Activated naive CD4-positive, alpha-beta T cell treated with anti-CD3 and anti-CD28 coated beads for 36 hours (primary cell): ENCODE results near the gene EMILIN1. TPM values are rescaled to one million over a fixed set of nuclear protein-coding genes. Genes with fewer than 3 reads are reported as not detected.
A peak's percentile ranks its signal among the peaks of the same experiment; 100 is the strongest.

Experiments used
- CTCF ChIA-PET: fragments of 350-600 bp; sonication (Branson Sonifier 250); formaldehyde crosslinking; loops from one replicate; lab custom pipeline; 2021; ENCODE audit warnings: antibody characterized with exemption; lab: Charles Lee
- DNase-seq: peaks from one replicate; pipeline ENCODE4 v3.0.0-alpha.2; 2020
- H3K27ac Mint-ChIP-seq: one replicate; pipeline ENCODE4 v1.8.0; 2021; ENCODE audit warnings: mild to moderate bottlenecking, mixed read lengths
- H3K27me3 Mint-ChIP-seq: one replicate; pipeline ENCODE4 v1.8.0; 2021; ENCODE audit warnings: low read depth, mixed read lengths
- H3K36me3 Mint-ChIP-seq: one replicate; pipeline ENCODE4 v1.8.0; 2021; ENCODE audit warnings: low read depth, mixed read lengths
- H3K4me1 Mint-ChIP-seq: one replicate; pipeline ENCODE4 v1.8.0; 2021; ENCODE audit warnings: low read depth, mixed read lengths
- H3K4me3 Mint-ChIP-seq: one replicate; pipeline ENCODE4 v1.8.0; 2021; ENCODE audit warnings: mild to moderate bottlenecking, moderate library complexity, mixed read lengths
- H3K9me3 Mint-ChIP-seq: one replicate; pipeline ENCODE4 v1.8.0; 2021; ENCODE audit warnings: mixed read lengths
- intact Hi-C: fragments of 100-400 bp; cut with micrococcal nuclease; formaldehyde crosslinking; loops from one replicate; pipeline ENCODE4 v1.15.1; 2023
- total RNA-seq, 2 experiments: library from RNA; stranded (reverse); gene quantifications; one replicate each; pipeline ENCODE4 v1.2.3, GENCODE V29; 2021

Gene EMILIN1
- total RNA-seq, 2 experiments from 2014 or later = 0.15 to 0.29 TPM

DNA sequence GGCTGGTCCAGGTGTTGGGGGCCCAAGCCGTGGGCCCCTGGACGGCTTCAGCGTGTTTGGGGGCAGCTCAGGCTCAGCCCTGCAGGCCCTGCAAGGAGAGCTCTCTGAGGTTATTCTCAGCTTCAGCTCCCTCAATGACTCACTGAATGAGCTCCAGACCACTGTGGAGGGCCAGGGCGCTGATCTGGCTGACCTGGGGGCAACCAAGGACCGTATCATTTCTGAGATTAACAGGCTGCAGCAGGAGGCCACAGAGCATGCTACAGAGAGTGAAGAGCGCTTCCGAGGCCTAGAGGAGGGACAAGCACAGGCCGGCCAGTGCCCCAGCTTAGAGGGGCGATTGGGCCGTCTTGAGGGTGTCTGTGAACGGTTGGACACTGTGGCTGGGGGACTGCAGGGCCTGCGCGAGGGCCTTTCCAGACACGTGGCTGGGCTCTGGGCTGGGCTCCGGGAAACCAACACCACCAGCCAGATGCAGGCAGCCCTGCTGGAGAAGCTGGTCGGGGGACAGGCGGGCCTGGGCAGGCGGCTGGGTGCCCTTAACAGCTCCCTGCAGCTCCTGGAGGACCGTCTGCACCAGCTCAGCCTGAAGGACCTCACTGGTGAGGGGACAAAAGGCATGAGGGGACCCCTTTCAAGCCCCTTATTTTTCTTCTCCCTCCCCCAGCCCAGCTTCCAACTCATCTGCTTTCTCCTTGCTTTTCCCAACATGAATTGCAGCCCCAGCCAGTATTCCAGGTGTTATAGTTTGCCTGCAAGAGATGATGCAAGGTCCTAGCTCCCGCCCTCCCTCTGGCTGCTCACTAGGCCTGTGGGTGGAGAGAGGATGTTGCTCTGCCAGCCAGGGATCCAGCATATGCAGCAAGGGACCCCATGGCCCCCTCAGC, 5.2 kb downstream of the EMILIN1 start:
- Mint-ChIP-seq H3K27me3 (no peaks in the 10 kb centered on the region), H3K36me3 (peaks cover 2% of the 10 kb centered on the region), H3K9me3 (no peaks in the 10 kb centered on the region), H3K27ac (no peak overlapping the region), H3K4me3 (no peak overlapping the region), H3K4me1 (peaks cover 29% of the 10 kb centered on the region)
- intact Hi-C loops = no loop called here
- CTCF ChIA-PET = interaction anchor here (0.6 to 3.1 kb wide), 3 partner anchors 13 to 122 kb away, joined by 3 to 13 read pairs (median 3); partner anchors contain the start of gene OST4
- DNase-seq = no peak

DNA sequence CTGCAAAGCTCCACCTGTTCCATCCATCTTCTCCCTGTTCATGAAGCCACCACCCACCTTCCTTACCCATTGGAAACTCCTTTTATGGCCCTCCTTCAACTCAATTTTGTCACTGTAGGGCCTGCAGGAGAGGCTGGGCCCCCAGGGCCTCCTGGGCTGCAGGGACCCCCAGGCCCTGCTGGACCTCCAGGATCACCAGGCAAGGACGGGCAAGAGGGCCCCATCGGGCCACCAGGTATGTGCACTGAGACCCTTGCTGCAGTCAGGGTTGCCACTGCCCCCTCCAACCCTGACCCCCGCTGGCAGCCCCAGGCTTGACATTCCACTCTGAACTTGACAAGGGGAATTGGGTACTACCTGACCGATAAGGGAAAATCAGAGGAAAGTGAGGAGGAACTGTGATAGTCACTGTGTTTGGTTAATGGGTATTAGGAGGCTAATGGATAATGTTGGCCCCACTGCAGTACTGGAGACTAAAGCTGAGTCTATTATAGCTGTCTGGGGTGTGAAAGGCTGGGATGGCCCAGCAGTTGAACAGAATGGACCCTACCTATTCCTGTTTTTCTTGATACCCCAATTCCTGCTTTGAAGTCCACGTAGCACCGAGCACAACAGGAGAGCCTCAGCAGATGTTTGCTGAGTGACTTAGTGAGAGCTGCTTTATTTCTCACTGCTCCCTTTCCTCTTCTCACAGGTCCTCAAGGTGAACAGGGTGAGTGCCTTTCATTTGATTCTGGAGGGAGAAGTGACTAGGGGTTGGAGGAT, 6.1 kb downstream of the EMILIN1 start:
- intact Hi-C loops = loop anchor here (5.0 kb wide), 1 partner anchor 48 kb away; the partner anchor contains the start of gene PREB
- no peaks in the 10 kb centered on the region for H3K9me3 Mint-ChIP-seq
- H3K27me3 Mint-ChIP-seq = no peaks in the 10 kb centered on the region
- CTCF ChIA-PET = interaction anchor here (1.3 to 3.1 kb wide), 3 partner anchors 10 to 34 kb away, joined by 4 to 13 read pairs (median 5); partner anchors contain the start of gene OST4
- H3K4me1 Mint-ChIP-seq = peaks cover 31% of the 10 kb centered on the region
- no peak overlapping the region for H3K27ac Mint-ChIP-seq
- no peak overlapping the region for H3K4me3 Mint-ChIP-seq
- no peak for DNase-seq
- H3K36me3 Mint-ChIP-seq = peaks cover 2% of the 10 kb centered on the region

DNA sequence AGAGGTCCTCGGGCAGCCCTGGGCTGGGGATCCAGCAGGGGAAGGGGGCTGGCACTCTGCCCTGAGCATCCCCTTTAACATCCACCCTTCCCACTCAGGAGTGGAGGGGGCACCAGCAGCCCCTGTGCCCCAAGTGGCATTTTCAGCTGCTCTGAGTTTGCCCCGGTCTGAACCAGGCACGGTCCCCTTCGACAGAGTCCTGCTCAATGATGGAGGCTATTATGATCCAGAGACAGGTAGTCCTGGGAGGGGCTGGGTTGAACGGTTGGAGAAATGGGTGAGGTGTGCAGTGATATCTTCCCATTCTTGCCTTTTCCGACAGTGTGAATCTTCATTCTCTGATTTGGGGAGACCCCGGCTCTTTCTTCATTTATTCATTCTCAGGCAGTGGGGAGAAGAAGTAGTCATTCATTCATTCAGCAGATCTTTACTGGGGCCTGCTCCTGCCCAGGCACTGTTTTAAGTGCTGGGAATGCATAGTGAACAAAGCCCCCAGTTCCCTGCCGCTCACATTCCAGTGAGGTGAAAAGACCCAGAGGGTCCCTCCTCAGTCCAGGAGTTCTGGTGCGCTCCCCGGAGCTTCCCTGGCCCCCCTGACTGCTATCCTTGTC, 6.8 kb downstream of the EMILIN1 start:
- no peak for DNase-seq
- intact Hi-C loops = loop anchor here (5.0 kb wide), 1 partner anchor 47 kb away; the partner anchor contains the start of gene PREB
- peaks cover 35% of the 10 kb centered on the region for H3K4me1 Mint-ChIP-seq
- no peaks in the 10 kb centered on the region for H3K9me3 Mint-ChIP-seq
- CTCF ChIA-PET = interaction anchor here (1.3 to 3.1 kb wide), 3 partner anchors 11 to 35 kb away, joined by 4 to 13 read pairs (median 5); partner anchors contain the start of gene OST4
- peaks cover 2% of the 10 kb centered on the region for H3K36me3 Mint-ChIP-seq
- peak overlapping the region; percentile 81 for H3K4me3 Mint-ChIP-seq
- H3K27me3 Mint-ChIP-seq = no peaks in the 10 kb centered on the region
- no peak overlapping the region for H3K27ac Mint-ChIP-seq

DNA sequence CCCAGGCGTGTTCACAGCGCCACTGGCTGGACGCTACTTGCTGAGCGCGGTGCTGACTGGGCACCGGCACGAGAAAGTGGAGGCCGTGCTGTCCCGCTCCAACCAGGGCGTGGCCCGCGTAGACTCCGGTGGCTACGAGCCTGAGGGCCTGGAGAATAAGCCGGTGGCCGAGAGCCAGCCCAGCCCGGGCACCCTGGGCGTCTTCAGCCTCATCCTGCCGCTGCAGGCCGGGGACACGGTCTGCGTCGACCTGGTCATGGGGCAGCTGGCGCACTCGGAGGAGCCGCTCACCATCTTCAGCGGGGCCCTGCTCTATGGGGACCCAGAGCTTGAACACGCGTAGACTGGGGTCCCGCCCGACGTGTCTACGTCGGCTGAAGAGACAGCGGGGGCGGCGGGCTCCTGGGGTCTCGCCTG, 7.3 kb downstream of the EMILIN1 start:
- intact Hi-C loops = loop anchor here (1.0 to 5.0 kb wide), 10 partner anchors 14 to 404 kb away; partner anchors contain the start of genes ATRAID, CAD, EIF2B4 and IFT172
- Mint-ChIP-seq H3K36me3 (peaks cover 2% of the 10 kb centered on the region), H3K27ac (no peak overlapping the region), H3K27me3 (no peaks in the 10 kb centered on the region), H3K4me3 (peak overlapping the region; percentile 81), H3K9me3 (no peaks in the 10 kb centered on the region), H3K4me1 (peaks cover 34% of the 10 kb centered on the region)
- CTCF ChIA-PET = interaction anchor here (1.3 to 3.1 kb wide), 3 partner anchors 11 to 35 kb away, joined by 4 to 13 read pairs (median 5); partner anchors contain the start of gene OST4
- peak; percentile 48 for DNase-seq

DNA sequence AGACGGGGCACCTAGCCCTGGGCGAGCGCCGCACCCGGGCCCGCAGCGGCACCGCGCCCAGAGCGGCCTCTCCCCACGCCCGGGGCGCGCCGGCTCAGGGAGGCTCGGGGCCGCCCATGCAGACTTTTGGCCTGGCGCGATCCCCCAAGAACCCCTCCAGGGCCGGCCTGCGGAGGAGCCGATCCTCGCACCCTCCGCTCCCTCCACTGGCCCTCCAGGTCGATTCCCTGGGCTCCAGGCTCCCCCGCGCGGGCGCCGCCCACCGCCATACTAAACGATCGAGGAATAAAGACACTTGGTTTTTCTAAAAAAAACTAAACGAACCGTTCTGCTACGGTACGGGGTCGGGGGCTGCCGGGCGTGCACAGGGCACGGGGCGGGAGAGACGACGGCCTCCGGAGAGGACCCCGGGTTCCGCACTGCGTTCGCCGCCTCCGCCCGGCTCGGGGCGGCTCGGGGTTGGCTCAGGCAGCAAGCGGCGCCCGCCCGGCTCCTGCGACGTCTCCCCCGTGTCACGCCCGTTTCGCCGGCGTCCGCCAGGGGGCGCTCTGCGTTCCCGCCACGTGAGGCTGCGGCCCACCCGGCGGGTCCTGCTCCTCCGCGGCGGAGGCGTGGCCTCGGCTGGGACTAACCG, 7.8 kb downstream of the EMILIN1 start:
- CTCF ChIA-PET = interaction anchor here (1.2 to 2.2 kb wide), 6 partner anchors 12 to 179 kb away, joined by 3 to 8 read pairs (median 5); partner anchors contain the start of genes AGBL5 and PREB
- Mint-ChIP-seq H3K4me3 (peak overlapping the region; percentile 81), H3K36me3 (peaks cover 2% of the 10 kb centered on the region), H3K4me1 (peaks cover 30% of the 10 kb centered on the region), H3K27ac (peak overlapping the region; percentile 63), H3K27me3 (no peaks in the 10 kb centered on the region), H3K9me3 (no peaks in the 10 kb centered on the region)
- peak; percentile 96 for DNase-seq
- intact Hi-C loops = loop anchor here (1.0 to 5.0 kb wide), 10 partner anchors 15 to 403 kb away; partner anchors contain the start of genes ATRAID, CAD, EIF2B4 and IFT172

DNA sequence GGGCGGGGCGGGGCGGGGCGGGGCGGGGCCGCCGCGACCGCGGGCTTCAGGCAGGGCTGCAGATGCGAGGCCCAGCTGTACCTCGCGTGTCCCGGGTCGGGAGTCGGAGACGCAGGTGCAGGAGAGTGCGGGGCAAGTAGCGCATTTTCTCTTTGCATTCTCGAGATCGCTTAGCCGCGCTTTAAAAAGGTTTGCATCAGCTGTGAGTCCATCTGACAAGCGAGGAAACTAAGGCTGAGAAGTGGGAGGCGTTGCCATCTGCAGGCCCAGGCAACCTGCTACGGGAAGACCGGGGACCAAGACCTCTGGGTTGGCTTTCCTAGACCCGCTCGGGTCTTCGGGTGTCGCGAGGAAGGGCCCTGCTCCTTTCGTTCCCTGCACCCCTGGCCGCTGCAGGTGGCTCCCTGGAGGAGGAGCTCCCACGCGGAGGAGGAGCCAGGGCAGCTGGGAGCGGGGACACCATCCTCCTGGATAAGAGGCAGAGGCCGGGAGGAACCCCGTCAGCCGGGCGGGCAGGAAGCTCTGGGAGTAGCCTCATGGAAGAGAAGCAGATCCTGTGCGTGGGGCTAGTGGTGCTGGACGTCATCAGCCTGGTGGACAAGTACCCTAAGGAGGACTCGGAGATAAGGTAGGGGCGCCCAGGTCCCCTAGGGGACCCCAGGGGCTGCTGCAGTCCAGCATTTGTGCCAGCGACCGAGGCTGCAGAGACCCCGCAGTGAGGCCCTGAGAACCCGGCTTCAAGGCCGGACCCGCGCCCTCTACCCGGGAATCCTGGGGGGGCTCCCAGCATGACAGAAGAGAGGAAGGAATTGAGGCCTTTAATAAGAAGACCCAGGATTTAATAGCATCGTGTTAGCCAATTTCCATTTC, 8.5 kb downstream of the EMILIN1 start, which contains the start of gene KHK:
TSS of gene KHK (plus strand) at position 49 of the 870 bp plus-strand sequence. CDS start at position 537, 488 bp downstream.
- intact Hi-C loops = loop anchor here (1.0 to 5.0 kb wide), 10 partner anchors 16 to 402 kb away; partner anchors contain the start of genes ATRAID, CAD, EIF2B4 and IFT172
- peak within 1 kb of the TSS; percentile 81 for H3K4me3 Mint-ChIP-seq
- peaks cover 2% of the 10 kb centered on the region for H3K36me3 Mint-ChIP-seq
- H3K27me3 Mint-ChIP-seq = no peaks in the 10 kb centered on the region
- H3K27ac Mint-ChIP-seq = peak within 1 kb of the TSS; percentile 63
- CTCF ChIA-PET = interaction anchor here (0.7 to 2.3 kb wide), 9 partner anchors 9 to 218 kb away, joined by 3 to 8 read pairs (median 5); partner anchors contain the start of genes AGBL5 and PREB
- DNase-seq = peak; percentile 24
- H3K9me3 Mint-ChIP-seq = no peaks in the 10 kb centered on the region
- peaks cover 26% of the 10 kb centered on the region for H3K4me1 Mint-ChIP-seq

DNA sequence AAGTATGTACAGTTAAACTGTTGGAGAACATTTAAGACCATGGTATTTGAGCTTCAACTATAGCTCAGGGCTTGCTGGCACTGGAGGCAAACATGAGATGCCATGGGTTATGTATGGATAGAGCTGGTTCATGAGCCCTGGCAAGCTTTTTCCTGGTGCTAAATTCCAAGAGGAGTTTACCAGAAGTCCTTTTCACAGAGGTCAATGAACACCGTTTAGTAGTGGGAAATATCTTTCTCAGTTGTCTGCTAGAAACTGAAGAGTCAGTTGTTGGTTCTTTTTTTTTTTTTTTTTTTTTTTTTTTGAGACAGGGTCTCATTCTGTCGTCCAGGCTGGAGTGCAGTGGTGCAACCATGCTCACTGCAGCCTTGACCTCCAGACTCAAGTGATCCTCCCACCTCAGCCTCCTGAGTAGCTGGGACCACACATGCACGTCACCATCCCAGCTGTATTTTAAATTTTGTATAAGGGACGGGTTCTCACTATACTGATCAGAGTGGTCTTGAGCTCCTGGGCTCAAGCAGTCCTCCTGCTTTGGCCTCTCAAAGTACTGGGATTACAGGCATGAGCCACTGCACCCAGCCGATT, 9.5 kb downstream of the EMILIN1 start:
- Mint-ChIP-seq H3K27me3 (no peaks in the 10 kb centered on the region), H3K9me3 (no peaks in the 10 kb centered on the region), H3K27ac (no peak overlapping the region), H3K4me1 (peaks cover 26% of the 10 kb centered on the region), H3K4me3 (peak overlapping the region; percentile 81), H3K36me3 (peaks cover 2% of the 10 kb centered on the region)
- intact Hi-C loops = loop anchor here (5.0 kb wide), 1 partner anchor 44 kb away; the partner anchor contains the start of gene PREB
- CTCF ChIA-PET = interaction anchor here (0.6 to 2.3 kb wide), 6 partner anchors 8 to 152 kb away, joined by 4 to 8 read pairs (median 7); partner anchors contain the start of genes AGBL5 and PREB
- no peak for DNase-seq

DNA sequence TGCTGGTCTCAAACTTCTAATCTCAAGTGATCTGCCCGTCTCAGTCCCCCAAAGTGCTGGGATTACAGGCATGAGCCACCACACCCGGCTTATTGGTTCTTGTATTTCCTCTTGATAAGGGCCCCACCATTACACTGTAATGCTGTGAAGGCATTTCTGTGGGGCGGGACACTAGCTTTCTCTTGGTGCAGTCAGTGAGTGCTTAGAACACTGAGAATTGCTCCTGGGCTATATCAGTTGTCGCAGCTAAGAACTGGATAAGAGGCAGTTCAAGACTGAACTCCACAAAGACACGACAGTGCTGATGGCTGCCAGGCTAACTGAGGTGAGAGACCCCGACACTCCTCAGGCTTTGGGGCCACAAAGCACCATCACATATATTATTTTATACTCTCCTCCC, 10.2 kb downstream of the EMILIN1 start:
- H3K4me1 Mint-ChIP-seq = peaks cover 26% of the 10 kb centered on the region
- intact Hi-C loops = loop anchor here (5.0 kb wide), 1 partner anchor 44 kb away; the partner anchor contains the start of gene PREB
- no peak for DNase-seq
- no peak overlapping the region for H3K27ac Mint-ChIP-seq
- H3K36me3 Mint-ChIP-seq = peaks cover 2% of the 10 kb centered on the region
- no peak overlapping the region for H3K4me3 Mint-ChIP-seq
- H3K9me3 Mint-ChIP-seq = no peaks in the 10 kb centered on the region
- CTCF ChIA-PET = interaction anchor here (0.6 to 2.3 kb wide), 5 partner anchors 38 to 152 kb away, joined by 3 to 8 read pairs (median 8); partner anchors contain the start of genes AGBL5 and PREB
- H3K27me3 Mint-ChIP-seq = no peaks in the 10 kb centered on the region

DNA sequence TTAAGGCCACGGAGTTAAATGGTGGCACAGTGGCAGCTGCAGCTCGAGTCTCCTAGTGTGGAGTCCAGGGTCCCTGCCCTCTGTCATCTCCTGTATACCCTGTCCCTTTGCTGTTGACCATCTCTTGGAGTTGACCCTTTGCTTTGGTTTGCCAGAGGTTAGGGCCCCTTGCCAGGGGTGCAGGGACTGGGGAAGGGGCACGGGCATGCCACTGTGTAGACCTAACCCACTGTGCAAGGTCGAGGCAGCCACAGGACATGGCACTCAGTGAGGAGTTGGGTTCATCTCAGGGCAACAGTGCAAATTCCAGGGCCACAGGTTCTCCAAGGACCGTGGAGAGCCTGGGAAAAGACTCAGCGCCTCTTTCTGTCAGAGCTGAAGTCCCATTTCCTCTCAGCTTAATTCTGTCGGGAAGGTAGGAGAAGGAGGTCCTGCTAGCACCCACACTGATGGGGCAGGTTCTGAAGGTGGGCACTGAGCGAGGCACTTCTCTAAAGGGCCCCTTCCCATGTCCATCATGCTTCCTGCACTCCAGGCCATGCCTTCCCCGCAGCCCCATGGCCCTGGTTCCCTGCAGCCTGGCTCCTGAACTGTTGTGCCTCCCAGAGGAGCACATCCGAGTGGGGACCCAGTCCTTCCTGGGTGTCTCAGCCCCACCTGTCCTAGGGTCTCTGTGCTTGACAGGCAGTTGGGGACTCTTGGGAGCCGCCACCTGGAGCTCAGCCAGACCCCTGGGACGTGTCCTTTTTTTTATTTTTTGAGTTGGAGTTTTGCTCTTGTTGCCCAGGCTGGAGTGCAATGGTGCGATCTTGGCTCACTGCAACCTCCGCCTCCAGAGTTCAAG, 10.9 kb downstream of the EMILIN1 start:
- Mint-ChIP-seq H3K9me3 (no peaks in the 10 kb centered on the region), H3K36me3 (peaks cover 2% of the 10 kb centered on the region), H3K4me1 (peaks cover 26% of the 10 kb centered on the region), H3K4me3 (no peak overlapping the region), H3K27me3 (no peaks in the 10 kb centered on the region), H3K27ac (no peak overlapping the region)
- intact Hi-C loops = loop anchor here (5.0 kb wide), 1 partner anchor 43 kb away; the partner anchor contains the start of gene PREB
- CTCF ChIA-PET = interaction anchor here (0.8 to 1.3 kb wide), 4 partner anchors 10 to 214 kb away, joined by 3 to 5 read pairs (median 3); no protein-coding TSS in a partner anchor
- DNase-seq = no peak
